Liver (tissue), 3 donors: Measurements from ENCODE around the gene TAS2R16.

Experiments
- EGR1 ChIP-seq, 2 donors: IDR thresholded peaks; 2 replicates each; pipeline ENCODE4 v1.6.1; 2016 to 2018; ENCODE audit warnings: antibody characterized with exemption in 2 of 2, low read depth in 2 of 2
- FOXA1 ChIP-seq: IDR thresholded peaks from 2 replicates; pipeline ENCODE4 v1.6.1; 2016; ENCODE audit warnings: antibody characterized with exemption
- HNF4G ChIP-seq: IDR thresholded peaks from 2 replicates; pipeline ENCODE4 v1.6.1; 2016; ENCODE audit warnings: antibody characterized with exemption
- JUND ChIP-seq, 2 donors: IDR thresholded peaks; 2 replicates each; pipeline ENCODE4 v1.6.1; 2016; ENCODE audit warnings: antibody characterized with exemption in 2 of 2
- RAD21 ChIP-seq, 2 donors: IDR thresholded peaks; 2 replicates each; pipeline ENCODE4 v1.6.1; 2016; ENCODE audit warnings: antibody characterized with exemption in 2 of 2, mild to moderate bottlenecking in 2 of 2
- RXRA ChIP-seq, 2 donors: IDR thresholded peaks; 2 replicates each; pipeline ENCODE4 v1.6.1; 2017 to 2018; ENCODE audit warnings: antibody characterized with exemption in 2 of 2, mild to moderate bottlenecking in 1 of 2
- SP1 ChIP-seq: IDR thresholded peaks from 2 replicates; pipeline ENCODE4 v1.6.1; 2018; ENCODE audit warnings: antibody characterized with exemption, mild to moderate bottlenecking
- TAF1 ChIP-seq: conservative IDR thresholded peaks from 2 replicates; pipeline ENCODE4 v1.6.1; 2016; ENCODE audit warnings: antibody characterized with exemption, mild to moderate bottlenecking
- YY1 ChIP-seq: IDR thresholded peaks from 2 replicates; pipeline ENCODE4 v1.6.1; 2016; ENCODE audit warnings: antibody characterized with exemption, mild to moderate bottlenecking
- TF ChIP-seq, protein P1 (sequence below): fragments of 150-350 bp; IDR thresholded peaks from 2 replicates; pipeline ENCODE4 v1.5.1; 2017; ENCODE audit warnings: improper control_type of control experiment, low read depth, low read length; ENCODE audit not compliant: missing input control
- TF ChIP-seq, protein P2 (sequence below): IDR thresholded peaks from 2 replicates; pipeline ENCODE4 v1.6.1; 2016; ENCODE audit warnings: antibody characterized with exemption, mild to moderate bottlenecking
- TF ChIP-seq, protein P3 (sequence below): IDR thresholded peaks from 2 replicates; pipeline ENCODE4 v1.6.1; 2016; ENCODE audit warnings: antibody characterized with exemption
- TF ChIP-seq, protein P4 (sequence below): IDR thresholded peaks from 2 replicates; pipeline ENCODE4 v1.6.1; 2016; ENCODE audit warnings: antibody characterized with exemption
- donor health status: healthy.
- donor health status: healthy.

DNA sequence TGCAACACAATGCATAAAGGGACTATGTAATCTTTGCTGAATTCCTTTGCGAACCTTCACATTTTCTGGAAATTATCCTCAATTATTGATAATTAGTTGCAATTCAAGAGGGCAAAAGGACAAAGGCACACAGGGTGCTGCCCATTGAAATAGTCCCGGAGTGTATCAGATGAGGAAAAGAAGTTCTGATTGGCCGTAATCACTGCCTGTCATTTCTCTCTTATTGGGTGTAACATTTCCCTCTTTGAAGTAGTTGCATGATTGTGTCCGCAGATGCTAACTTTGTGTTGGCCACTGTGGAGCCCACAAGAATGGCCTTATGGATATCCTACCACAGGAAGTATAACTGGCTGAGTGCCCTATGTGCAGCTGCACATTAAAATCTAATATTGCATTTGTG lies 35.1 kb upstream of the TAS2R16 start:
- TF ChIP-seq, protein P1, sequence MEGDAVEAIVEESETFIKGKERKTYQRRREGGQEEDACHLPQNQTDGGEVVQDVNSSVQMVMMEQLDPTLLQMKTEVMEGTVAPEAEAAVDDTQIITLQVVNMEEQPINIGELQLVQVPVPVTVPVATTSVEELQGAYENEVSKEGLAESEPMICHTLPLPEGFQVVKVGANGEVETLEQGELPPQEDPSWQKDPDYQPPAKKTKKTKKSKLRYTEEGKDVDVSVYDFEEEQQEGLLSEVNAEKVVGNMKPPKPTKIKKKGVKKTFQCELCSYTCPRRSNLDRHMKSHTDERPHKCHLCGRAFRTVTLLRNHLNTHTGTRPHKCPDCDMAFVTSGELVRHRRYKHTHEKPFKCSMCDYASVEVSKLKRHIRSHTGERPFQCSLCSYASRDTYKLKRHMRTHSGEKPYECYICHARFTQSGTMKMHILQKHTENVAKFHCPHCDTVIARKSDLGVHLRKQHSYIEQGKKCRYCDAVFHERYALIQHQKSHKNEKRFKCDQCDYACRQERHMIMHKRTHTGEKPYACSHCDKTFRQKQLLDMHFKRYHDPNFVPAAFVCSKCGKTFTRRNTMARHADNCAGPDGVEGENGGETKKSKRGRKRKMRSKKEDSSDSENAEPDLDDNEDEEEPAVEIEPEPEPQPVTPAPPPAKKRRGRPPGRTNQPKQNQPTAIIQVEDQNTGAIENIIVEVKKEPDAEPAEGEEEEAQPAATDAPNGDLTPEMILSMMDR = no peak
- TF ChIP-seq RAD21 (IDR thresholded peaks at IDR 0.05) = no peak
- no peak for TF ChIP-seq JUND (IDR thresholded peaks at IDR 0.05)
- TF ChIP-seq, protein P2, sequence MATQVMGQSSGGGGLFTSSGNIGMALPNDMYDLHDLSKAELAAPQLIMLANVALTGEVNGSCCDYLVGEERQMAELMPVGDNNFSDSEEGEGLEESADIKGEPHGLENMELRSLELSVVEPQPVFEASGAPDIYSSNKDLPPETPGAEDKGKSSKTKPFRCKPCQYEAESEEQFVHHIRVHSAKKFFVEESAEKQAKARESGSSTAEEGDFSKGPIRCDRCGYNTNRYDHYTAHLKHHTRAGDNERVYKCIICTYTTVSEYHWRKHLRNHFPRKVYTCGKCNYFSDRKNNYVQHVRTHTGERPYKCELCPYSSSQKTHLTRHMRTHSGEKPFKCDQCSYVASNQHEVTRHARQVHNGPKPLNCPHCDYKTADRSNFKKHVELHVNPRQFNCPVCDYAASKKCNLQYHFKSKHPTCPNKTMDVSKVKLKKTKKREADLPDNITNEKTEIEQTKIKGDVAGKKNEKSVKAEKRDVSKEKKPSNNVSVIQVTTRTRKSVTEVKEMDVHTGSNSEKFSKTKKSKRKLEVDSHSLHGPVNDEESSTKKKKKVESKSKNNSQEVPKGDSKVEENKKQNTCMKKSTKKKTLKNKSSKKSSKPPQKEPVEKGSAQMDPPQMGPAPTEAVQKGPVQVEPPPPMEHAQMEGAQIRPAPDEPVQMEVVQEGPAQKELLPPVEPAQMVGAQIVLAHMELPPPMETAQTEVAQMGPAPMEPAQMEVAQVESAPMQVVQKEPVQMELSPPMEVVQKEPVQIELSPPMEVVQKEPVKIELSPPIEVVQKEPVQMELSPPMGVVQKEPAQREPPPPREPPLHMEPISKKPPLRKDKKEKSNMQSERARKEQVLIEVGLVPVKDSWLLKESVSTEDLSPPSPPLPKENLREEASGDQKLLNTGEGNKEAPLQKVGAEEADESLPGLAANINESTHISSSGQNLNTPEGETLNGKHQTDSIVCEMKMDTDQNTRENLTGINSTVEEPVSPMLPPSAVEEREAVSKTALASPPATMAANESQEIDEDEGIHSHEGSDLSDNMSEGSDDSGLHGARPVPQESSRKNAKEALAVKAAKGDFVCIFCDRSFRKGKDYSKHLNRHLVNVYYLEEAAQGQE = no peak
- no peak for TF ChIP-seq EGR1 (IDR thresholded peaks at IDR 0.05; ENCODE audit: low read depth in 2 of 2)
- TF ChIP-seq TAF1 = no peak
- no peak for TF ChIP-seq FOXA1
- no peak for TF ChIP-seq RXRA (IDR thresholded peaks at IDR 0.05)
- TF ChIP-seq, protein P3, sequence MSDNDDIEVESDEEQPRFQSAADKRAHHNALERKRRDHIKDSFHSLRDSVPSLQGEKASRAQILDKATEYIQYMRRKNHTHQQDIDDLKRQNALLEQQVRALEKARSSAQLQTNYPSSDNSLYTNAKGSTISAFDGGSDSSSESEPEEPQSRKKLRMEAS = no peak
- TF ChIP-seq, protein P4, sequence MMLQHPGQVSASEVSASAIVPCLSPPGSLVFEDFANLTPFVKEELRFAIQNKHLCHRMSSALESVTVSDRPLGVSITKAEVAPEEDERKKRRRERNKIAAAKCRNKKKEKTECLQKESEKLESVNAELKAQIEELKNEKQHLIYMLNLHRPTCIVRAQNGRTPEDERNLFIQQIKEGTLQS = no peak
- no peak for TF ChIP-seq HNF4G
- no peak for TF ChIP-seq YY1
- TF ChIP-seq SP1 = no peak
